Activated CD4-positive, alpha-beta T cell treated with anti-CD3 and anti-CD28 coated beads, Interleukin-2, Interleukin-6, amounts not matched to agents 100 ng/mL and 50 ng/mL, durations not matched to agents 16 hours and 8 hours (primary cell): ENCODE data around the gene RNU5D-1.
"Not testable (repeated sequence)": the region's sequence is repeated elsewhere in the genome, so short reads cannot be mapped to it uniquely, and the experiment has no call there.

Experiments used
- DNase-seq: peaks from one replicate; pipeline ENCODE4 v3.0.0-alpha.2; 2020

RNU5D-1 gene

GRCh38 chr1:44724955-44725698, 5.8 kb downstream of the RNU5D-1 start:
- DNase-seq: no peak

DNA sequence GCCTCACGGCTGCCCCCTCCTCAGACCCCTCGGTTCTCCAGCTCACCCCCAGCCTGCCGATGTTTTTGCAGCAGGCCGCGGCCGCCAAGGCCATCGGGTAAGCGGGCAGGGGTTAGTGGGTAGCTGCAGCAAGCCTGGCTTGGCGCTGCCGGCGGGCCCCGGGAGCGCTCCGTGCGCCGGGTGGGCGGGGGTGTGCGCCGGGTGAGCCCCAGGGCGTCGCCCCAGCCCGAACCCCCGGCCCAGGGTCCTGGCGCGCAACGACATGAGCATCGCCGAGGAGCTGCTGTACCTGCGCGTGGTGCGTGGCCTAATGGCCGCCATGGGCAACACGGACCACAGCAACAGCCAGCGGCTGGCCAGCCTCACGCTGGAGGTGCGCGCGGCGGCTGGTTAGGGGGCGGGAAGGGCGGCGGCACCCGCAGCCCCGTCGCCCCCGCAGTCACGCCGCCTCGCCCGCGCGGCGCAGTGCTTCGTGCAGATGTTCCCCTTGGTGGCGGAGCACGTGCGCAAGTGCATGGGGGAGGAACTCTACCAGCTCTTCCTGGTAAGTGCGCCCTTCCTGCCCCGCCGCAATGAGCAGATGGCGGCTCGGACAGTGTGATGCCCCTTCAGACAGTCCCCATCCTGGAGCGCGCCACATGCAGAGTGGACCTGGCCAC, 6.5 kb downstream of the RNU5D-1 start:
- DNase-seq: no peak

DNA sequence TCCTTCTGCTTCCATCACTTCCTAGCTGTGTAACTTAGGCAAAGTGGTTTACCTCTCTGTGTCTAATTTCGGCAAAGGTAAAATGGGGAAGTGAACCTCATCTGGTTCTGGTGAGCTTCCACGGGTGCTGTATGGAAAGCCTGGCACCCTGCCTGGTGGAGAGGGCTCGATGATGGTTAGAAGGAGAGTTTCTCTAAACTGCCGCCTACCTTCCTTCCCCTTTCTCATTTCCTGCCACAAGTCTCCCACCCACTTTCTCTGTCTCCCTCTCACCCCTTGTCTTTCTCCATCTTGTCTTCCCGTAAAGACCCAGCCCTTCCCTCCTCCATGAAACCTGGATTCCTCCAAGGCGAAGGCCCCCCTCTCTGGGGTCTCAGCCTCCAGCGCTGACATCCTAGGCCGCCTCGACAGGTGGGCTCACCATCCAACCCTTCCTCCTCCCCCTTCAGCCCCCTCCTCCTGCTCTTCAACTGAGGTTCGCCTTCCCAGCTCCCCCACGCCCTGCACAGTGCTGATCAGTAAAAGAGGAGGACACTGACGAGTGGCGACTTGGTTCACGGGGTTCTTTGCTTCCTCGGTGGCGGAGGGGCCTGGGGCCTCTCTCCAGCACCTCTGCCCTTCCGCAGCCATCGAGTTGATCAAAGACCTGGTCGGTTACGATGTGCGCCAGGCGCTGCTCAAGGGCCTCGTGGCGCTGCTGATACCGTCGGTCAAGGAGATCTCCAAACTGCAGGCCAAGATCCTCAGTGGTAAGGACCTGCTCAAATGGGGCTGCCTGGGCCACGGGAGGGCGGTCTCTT, 7.3 kb downstream of the RNU5D-1 start:
- DNase-seq: peak; percentile 56

- DNase-seq: peak; percentile 43
Measured at GRCh38 chr1:44723064-44723463, 7.9 kb downstream of the RNU5D-1 start.

DNA sequence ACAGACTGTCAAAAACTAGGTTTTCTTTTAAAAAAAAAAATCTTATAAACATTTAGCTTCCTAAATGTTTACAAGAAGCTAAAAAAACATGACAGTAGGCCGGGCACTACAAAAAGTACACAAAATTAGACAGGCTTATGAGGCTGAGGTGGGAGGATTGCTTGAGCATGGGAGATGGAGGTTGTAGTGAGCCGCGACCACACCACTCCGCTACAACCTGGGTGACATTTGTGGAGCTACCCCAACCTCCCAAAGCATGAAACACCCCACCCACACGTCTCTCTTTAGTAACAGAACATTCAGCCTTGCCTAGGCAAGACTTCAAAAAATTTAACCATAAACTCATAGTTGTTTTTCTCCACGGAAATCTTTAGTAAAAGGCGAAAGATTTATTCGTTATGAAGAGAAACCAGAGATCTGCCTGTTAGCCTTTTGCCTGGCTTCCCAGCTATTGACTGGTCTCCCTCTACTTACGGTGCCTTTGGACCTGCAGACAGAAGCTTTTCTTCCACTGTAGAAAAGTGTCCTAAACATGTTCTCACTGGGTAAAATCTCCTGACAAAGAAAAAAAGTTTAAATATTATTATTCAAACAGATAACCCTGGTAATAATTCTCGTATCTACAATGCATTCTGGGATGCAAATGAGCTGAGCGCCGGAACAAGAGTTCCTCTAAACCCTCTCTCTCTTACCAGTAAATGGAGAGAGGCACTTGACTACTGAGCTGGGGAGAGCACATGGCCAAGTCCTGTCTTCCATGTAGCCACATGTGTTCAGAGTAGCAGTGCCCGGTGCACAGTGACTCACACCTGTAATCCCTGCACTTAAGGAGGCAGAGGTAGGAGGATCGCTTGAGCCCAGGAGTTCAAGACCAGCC, 9.2 kb downstream of the RNU5D-1 start:
- DNase-seq: peak; percentile 96

- DNase-seq: no peak
Measured at GRCh38 chr1:44720281-44720680, 10.7 kb downstream of the RNU5D-1 start.

DNA sequence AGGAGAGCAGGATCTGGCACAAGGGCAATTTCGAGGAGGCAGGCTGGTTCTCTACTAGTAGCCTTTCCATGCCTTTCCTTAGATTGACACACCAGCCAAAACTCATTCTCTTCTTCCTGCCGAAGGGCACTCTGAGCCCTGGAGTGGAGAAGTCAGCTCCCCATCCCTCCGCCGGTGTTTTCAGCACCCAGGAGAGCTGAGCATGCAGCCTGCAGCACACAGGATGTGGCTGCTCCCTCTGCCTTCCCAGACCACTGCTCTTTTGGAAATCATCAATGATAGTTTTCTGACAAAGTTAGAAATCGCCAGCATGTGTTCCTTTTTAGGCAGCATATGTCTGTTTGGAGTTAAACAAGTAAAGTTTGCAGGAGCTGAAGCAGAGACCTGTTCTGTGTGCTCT, 11.7 kb downstream of the RNU5D-1 start:
- no peak for DNase-seq

GRCh38 chr1:44718091-44718490, 12.9 kb downstream of the RNU5D-1 start:
- no peak for DNase-seq

DNA sequence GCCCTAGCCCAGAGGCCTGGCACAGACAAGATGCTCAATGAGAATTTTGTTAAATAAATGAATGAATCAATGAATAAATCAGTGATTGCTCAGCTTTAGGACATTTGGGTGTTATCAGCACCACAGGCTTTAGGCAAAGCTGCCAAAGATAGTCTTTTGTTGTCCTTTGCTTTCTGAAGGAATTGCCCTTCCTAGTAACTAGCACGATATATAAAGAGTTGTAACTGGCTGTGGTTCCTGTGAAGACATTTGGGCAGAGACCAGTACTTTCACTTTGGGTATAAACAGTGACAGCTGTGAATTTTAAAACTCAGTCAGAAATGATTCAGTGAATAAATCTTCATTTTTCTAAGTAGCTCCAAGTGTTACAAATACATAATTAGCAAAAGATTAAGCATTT, 13.3 kb downstream of the RNU5D-1 start:
- no peak for DNase-seq

DNA sequence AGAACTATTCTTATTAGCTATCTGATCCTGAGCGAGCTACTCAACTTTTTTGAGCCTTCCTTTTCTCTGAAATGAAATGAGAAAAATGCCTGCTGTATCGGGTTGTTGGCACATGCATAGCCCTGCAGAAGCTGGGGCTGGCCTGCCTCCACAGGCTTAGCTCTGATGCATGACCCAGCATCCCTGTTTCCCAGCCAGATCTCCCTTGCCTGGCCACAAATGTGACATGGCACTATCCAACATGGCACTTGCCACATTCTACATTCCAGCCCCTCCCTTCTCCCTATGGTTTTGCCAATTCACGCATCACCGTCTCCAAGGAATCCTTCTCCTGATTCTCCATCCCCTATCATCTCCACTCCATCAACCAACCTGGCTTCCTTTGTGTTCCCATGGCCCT, 13.8 kb downstream of the RNU5D-1 start:
- no peak for DNase-seq

DNA sequence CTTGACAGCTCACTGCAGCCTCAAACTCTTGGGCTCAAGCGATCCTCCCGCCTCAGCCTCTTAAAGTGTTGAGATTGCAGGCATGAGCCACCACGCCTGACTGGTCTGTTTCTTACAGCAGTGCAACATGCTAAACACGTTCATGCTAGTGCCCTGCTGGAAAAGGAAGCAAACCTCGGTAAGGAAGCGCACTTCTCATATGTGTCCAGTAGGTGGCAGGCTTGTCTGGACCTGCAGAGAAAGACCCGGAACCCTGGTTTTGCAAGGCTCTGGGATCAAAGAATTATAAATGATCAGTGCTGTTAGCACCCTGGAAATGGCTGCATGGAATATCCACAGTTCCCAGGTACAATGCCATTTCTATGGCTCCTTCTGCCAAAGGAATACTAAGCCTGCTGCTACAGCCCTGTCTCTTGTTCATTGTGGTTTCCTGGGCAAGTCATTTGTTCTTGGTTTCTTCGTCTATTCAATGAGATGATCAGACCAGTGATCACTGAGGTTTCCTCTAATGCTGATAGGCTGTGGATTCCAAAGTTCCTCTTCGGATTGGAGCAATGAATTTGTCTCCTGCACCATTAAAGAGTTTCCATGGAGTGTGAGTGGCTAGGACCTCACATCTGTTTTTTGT, 15.9 kb downstream of the RNU5D-1 start:
- DNase-seq: peak; percentile 83

GRCh38 chr1:44714532-44714931, 16.4 kb downstream of the RNU5D-1 start:
- DNase-seq: no peak

GRCh38 chr1:44713321-44713781, 17.6 kb downstream of the RNU5D-1 start:
- DNase-seq: no peak

DNA sequence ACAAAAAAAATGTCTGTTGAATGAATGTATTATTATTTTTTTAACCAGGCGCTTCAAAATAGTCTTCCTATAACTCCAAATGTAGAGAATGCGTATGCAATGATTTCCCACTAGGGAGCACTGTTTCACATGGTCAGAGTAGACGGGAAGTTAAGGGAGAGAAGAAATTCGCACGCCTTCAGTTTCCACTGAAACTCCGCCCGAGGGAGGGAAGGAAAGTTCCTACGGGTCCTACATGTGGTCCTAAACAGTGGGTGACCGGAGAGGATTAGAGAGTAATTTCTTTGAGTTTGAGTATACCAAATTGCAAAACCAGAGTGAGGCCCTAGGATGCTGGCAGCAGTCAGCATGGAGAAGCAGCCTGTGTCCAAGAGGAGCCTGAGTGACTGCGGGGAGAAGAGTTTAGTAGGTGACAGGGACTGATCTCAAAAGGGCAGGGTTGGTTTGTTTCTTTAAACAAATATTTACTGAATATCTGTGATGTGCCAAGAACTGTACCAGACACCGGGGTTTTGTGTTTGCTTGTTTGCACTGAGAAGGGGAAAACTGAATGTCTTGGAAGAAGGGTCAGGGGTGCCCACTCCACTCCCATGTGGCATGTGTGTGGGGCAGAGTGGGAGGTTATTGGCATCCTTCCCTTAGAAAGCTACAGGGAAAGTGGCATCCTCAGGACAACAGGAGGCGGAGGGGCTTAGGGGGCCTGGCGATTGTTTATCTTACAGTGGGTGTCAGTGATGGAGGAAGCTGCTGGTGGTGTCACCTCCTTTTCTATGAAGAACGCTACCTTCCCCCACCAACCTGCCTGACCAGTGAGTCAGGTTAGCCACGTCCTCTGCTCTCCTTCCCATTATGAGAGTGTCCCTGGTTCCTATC, 22.8 kb downstream of the RNU5D-1 start:
- DNase-seq: peak; percentile 64

GRCh38 chr1:44707112-44707881, 23.7 kb downstream of the RNU5D-1 start:
- DNase-seq: no peak

DNA sequence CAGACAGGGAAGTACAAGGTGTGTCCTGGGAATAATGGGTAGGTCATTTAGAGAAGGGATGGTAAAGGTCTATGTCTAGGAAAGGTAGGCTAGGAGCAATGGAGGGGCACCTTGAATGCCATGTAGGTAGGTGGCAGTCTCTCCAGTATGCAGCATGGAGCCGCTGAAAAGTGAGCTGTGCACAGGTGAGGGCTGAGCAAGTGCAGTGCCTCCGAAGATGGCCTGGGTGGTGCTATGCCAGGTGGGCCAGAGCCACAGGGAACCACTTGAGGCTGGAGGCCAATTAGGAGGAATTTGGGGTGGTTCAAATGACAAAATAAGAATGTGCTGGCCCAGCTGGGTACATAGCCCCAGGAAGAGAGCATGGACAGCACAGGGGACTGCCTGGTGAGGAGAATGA, 25.0 kb downstream of the RNU5D-1 start:
- no peak for DNase-seq

DNA sequence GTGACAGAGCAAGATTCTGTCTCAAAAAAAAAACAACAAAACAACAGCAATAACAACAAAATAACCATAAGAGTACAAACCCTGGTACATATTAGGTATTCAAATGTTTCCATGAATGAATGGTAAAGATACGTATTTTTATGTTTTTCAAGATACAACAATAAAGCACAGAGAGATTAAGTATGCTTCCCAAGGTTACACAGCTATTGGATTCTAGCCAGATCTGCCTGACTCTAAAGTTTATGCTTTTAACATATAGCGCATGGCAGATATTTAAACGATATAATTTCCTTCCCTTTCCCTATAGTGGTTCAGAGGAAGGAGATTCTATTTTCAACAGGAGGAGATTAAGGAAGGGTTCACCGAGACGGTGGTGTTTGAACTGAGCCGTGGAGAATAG, 25.5 kb downstream of the RNU5D-1 start:
- DNase-seq: no peak

- DNase-seq: no peak
Measured at GRCh38 chr1:44701141-44701573, 29.8 kb downstream of the RNU5D-1 start.

DNA sequence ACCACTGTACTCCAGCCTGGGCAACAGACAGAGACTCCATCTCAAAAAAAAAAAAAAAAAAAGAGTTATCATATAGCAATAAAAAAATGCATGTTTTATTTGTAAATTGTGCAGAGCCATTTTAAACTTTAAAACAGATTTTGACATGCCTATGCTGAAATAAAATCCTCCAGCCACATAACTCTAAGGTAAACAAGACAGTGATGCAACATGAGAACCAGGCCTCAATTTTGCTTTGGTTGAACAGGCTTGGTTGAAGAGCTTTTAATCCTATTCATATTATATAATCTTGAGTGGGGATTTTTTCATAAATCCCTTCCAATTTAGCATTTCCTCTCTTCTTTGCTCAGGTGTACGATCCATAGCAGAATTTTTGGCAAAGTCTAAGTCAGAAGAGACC, 30.4 kb downstream of the RNU5D-1 start:
- no peak for DNase-seq

GRCh38 chr1:44699375-44699774, 31.6 kb downstream of the RNU5D-1 start:
- DNase-seq: not testable (repeated sequence)
